HG02884 (cell line): ENCODE results near the gene ZAP70.

ENCODE experiments used
- ATAC-seq: cut with Tn5 transposase; IDR thresholded peaks from one replicate; pipeline ENCODE4 v1.9.1; 2021; ENCODE audit warnings: mild to moderate bottlenecking, moderate library complexity; ENCODE audit not compliant: unreplicated experiment

ZAP70 gene

DNA sequence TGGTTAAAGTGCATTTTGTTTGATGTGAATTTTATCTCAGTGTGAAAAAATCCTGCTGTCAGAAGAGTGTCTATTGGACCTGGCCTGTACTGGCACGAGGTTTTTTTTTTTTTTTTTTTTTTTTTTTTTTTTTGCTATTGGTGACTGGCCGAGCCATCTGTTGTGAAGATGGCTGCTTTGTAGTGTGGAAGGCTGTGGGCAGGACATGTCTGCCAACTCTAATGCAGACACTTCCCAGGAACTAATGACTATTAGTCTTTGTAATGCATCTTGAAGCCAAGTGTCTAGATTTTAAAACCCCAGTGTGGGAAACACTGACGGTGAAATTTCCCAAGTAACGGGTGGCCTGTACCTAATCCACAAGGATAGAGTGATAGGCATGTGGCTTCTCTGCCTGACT is 34.3 kb downstream of the ZAP70 start:
- ATAC-seq = no peak

DNA sequence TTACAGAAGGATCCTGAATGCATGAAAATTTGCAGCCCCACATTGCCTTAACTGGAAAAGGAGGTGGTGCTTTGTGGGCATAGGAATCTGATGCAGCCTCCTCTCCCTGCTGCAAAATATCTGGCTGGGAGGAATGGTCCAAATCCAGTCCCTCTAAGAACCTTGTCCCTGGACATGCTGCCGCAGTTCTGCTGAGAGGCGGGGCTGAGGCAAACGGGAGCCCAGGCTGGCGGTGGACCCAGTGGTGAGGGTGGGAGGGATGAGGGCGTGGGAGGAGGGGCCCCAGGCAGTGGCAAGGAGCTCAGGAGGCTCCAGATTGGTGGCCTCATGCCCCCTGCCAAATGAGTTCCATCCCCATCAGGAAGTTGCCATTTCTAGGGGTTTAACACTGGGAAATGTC is 36.2 kb downstream of the ZAP70 start:
- ATAC-seq = no peak

DNA sequence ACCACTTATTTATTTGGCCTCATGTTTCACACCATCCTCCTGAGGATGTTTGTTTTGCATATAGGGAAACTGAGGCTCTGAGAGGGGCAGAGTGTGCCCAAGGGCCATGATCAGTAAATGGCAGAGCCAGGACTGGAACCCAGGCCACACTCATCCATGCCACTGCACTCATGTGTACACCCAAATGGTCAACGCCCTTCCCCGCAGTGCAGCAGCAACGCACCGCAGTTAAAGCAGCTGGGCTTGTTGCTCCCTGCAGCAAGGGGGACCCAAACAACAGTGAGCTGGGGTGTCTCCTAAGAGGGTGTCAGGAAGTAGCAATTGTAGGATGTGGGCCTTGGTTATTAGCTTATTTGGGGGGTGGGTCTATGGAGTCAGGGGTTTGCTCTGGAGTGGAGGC is 36.6 kb downstream of the ZAP70 start:
- no peak for ATAC-seq

DNA sequence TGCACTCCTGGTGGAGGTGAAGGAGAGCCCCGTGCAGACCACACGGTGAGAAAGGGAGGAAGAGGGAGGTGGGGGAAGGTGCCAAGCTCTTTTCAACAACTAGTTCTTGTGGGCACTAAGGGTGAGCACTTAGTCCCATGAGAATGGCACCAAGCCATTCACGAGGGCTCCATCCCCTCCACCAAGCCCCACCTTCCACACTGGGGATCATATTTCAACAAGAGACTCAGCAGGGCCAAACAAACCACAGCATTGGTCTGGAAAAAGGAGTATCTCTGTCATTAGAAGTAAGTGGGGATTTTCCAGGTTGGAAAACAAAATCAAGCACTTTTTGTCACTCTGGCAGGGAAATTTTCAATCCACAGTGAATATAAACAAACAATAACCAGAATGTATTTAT is 38.4 kb downstream of the ZAP70 start:
- ATAC-seq = no peak

DNA sequence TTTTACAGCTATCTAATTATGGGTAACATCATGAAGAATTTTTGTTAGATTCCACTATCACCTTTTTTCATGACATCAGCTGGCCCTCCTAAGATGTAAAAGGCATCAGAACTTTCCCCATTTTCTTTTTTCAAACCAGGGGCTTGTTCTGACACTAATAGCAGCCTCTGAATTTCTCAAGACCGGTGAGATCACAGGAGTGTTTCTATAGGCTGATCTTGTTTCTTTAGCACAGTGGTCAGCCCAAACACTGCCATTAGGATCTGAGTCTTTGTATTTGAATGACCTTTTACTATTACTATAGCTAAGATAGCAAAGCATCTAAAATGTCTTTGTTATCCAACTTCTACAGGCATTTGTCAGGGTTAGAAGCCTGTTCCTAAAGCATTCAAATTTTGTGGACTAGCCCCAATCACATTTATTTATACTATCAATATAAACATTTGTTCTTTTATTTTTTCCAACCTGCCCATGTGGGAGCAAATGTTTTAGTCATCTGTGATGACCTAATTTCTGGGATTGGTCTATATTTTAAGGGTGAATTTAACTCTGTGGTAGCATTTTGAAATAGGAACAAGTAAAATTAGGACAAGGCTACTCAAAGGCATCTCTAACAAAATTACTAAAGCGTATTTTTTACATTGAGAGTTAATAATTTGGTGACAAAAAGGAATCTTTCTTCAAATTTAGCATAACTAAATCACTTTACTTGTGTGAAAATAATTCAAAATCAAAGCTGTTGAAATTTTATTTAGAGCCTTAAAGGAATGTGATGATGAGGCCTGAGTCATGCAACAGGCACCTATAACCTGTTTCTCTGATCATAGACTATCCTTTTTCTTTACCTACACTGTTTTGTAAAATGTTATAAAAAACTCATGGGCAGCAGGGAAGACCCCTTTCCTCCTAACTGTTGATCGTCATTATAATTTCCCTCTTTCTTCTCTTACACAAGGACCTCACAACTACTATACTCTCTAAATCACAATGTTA is 39.3 kb downstream of the ZAP70 start:
- ATAC-seq = no peak

DNA sequence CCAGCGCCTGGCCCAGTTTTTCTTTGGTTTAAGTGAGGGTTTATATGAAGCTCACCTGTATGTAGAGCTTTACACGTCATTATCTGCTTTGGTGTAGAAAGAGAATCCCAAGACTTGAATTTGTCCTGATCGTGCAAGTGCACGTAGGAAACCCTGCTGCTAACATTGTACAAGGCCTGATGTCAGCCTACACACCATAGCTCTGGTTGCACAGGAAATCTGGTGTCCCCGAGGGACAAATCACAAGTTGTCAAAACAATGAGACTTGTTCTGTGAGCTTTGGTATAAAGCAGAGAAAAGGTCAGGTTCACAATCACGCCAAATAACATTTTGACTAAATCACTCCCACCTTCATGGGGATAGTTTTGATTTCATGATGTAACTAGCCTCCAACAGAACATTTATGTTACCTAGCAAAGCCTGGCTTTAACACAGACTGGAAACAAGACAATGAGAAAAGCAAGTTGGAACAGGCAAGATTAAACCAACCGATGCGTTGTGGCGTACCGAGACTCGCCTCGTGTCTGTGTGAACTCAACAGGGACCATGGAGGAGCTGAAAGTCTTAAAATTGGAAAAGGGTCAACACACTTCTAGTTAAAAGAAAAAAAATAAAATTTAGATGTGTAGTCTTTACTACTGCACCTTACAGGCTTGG is 41.4 kb downstream of the ZAP70 start:
- no peak for ATAC-seq

DNA sequence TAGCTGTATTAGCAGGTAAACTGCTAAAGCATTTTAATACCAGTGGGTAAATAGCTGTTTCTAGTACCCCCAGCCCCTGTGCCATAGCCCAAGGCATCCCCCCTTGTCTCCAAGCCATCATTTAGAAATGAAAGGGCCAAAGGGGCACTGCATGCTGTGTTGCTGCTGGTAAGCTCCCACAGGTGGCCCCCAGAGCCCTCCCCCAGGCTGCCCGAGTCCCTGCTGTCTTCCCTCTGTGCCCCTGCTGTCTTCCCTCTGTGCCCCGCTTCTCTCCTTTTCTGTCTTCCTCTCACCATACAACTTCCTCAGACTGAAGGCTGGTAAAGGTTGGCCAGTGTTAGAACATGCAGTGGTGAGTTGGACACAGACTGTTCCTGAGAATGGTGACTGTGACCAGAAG is 42.1 kb downstream of the ZAP70 start:
- no peak for ATAC-seq

DNA sequence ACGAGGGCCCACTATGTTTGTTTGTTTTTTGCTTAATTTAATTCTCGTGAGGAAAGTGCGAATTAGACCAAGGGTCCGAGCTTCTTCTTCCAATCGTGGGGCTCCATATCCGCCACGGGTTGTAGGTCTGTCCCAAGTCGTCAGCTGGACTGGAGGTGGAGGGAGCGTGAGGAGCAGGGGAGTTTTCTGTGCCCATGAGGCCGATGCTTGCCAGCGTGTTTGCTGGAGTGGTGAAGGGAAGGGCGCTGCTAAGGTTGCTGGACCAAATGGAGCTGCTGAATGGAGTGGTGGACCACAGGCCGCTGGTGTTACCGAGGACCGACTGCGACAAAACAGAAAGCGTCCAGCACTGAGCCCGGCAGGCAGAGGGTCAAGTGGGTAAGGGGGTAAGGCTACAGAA is 43.7 kb downstream of the ZAP70 start:
- no peak for ATAC-seq

DNA sequence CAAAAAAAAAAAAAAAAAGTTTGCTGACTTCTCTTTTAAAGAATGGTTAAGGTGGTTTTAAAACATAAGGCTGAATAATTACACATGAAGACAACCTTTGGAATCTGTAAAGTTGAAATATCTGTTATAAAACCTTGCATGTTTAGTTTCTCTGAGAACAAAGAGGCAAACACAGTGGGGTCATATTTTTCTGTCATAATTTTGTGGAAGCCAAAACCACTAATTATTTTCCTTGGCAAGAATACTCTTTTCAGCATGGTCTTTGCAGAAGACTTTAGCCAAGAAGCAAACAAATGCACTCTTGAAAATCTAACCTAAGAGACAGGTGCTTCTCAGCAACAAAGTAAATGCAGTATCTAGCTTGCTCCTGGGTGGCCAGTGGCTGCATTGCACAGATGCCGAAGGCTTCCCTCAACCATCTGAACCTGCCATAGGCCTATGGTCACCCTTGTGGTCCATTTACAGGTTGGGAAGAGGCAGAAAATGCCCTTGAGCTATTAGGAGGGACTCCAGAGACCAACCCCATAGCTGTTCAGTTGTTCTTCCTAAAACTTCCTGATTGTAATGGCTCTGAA is 44.8 kb downstream of the ZAP70 start:
- ATAC-seq = no peak

DNA sequence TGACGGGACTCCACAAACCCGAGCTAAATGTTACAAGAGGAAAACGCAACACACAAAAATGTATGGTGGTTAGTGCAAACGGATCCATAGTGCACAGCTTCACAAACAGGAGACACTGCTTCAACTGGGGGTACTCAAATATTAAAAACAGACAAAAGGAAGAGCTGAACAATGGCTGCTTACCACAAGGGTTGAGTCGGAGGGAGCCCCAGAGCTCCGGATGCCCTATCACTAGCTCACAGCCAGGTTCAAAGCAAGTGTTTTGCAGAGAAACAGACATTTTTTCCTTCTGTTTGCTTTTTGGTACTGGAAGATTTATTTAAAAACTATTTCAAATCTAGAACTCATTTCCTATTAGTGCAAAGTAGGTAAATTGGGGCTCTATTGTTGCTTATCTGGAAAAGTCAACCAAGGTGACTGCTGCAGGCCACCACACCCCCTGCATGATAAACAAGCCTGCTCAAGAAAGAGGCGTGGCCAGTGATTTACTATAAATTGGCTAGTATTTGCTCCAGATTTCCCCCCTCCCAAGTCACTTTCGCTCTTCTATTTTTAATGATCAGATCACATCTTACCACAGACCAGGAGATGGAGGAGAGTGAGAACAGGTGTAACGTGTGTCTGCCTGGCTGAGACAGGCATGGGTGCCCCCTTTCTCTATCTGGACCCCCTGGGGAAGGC is 46.5 kb downstream of the ZAP70 start:
- ATAC-seq = no peak

DNA sequence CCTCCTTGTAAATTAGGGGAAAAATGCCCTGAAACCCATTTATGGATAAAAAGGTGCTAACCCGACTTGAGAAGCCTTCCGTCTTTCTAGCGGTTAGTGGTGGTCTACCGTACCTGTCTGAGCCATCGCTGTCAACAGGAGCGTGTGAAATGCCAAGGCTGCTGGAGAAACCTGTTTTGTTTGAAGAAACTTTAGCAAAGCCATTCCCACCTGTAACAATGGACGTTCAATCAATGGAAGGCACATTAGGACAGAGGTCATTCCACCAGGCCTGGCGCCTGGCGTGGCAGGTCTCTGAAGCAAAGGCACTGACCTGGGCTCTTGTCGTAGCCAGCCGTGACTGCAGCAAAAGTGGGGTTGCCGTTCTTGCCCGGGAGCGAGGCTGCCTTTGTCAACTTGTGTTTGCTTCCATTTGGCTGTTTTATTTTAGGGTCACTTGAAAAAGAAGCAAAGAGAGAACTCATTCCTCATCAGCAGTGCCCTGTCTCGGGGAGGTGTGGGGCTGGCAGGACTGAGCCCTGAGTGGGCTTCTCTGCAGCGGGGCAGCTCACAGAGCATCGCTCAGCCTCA is 47.2 kb downstream of the ZAP70 start:
- ATAC-seq = no peak

DNA sequence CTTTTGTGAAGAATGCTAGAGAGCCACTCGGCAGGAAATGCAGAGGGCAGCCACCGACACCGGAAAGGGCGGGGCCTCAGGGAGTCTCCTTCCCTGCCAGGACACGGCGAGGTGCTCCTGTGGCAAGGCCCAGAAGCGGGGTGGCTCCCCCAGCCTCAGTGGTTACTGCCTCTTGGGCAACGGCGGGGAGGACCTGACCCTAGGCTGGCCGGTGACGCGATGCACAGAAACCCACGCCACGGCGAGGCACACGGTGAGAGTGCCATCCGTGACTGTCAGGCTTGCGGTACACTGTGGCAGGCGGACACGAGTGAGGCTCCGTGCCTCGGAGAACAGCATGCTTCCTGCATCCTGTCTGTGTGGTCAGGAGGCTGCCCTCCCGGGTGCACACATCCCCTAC is 47.8 kb downstream of the ZAP70 start:
- no peak for ATAC-seq

DNA sequence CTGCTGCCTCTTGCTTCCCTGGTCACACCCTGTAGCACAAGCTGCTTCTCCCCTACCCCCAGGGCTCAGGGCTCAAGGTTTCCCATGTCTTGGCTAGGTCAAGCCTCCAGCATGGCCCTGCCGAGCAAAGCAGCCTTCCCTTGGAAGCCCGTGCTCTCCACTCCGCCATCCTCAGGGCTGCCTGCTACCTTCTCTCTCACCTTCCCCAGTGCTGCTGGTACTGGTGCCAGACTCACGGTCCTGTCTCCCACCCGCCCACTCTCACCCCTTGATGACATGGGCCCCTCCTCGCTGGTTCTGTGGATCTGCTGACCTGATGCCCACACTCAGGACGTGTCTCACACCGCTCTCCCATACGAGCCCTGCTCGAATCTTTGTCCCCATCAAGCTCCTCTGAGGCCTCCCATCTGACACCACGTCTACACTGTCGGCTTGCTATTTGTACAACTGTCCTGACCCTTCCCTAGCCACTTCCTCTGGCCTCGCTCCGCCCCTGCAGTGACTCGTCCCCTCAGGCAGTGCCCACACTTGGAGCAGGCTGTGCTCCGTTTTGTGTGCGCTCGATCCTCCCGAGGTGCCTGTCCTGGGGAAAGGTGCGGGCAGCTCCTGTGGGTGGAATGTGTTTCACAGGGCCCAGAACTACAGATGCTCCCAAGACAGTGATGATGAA is 49.9 kb downstream of the ZAP70 start:
- ATAC-seq = no peak

DNA sequence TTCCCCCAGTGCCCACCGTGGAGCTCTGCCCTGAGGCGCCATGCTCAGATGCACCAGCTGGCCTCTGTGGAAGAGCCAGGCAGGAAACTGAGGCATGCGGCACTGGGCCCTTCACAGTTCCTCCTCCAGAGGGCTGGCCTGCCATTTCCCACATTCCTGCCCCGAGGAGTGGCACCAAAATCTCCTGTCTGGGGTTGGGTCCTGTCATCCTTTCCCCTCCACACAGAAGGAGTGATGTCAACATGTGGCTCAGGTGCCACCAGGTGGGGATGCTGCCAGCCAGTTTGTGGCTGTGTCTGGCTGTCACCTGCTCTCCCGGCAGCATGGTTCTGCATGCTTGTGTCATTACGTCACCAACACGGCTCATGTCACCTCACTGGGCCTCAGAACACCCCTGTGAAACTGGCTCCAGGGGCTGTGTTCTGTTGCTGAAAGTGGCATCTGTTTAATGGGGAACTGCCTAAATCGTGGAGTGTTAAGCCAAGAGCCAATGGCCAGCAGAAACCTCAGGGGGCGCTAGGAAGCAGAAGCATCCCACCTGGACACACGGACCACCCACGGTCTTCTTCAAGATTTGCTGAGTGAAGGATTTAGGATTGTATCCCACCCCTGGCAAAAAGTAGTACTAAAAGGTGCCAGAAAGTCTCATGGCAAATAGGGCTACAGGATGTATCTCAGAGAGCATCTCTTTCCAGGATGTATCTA is 51.3 kb downstream of the ZAP70 start:
- no peak for ATAC-seq

DNA sequence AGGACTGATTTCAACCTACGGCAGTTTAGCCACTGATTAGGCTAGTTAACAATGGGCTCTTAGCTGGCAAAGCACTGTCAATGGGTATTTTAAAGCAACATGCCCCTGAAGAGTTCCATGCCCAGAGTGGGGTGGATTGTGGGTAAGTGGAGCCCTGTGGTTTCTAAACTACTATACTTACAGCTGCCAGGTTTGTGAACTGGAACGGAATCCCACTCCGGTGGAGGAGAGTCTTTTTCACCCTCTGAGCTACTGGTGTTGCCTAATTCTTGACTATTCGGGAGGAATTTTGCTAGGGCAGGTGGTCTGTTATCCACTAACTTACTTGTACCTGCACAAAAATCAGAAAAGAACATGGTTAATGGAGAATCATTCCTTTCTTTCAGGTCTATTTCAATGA is 52.6 kb downstream of the ZAP70 start:
- ATAC-seq = no peak

DNA sequence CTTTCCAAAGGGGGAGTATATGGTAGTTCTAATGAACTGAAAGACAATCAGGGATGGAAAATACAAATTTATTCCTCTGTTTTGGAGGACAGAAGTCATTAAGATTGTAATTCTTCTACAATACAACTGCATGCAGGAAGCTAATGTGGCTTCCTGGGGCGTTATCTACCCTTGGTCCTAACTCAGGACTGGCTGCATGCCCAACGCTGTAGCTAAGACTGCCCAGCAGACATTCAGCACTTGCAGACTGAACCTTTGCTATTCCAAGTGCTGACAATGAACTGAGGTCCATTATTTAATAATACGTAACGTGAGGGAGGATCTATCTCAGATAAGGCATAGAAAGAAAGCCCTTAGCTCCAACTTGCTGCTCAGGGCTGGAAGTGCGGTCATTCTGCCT is 53.2 kb downstream of the ZAP70 start:
- ATAC-seq = no peak

DNA sequence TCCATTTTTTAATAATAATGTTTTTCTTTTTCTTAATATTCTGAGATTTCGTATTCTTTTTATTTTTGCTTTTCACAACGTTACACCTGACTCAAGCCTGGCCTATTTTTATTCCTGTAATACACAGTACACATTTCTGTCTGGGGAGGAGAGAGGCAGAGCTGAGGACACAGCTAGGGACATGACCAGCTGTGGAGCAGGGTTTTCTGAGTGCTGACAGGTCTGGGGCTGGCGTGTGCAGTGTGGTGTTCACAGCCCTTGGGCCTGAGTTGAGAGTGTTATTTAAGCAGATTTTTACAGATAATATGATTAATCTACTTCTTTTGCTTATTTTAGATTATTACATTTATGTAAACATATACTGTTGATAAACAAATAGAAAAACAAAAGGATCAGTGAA is 55.9 kb downstream of the ZAP70 start:
- no peak for ATAC-seq

DNA sequence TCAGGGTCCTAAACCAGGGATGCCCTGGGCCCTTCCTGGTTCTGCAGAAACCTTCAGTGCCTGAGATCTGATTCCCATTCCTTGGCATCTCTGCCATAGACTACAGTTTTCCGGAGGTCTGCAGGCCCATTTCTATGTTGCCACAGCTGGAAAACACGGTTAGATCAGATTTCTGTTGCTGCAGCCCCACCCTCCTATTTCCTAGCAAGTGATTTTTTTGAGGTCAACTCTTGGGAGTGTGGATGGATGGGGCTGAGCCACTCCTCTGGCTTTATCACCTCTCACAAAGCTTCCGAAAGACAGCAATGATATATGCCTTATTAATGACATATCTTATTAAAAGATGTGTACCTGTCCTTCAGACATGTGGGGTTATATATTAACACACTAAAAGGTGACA is 56.3 kb downstream of the ZAP70 start:
- ATAC-seq = no peak

DNA sequence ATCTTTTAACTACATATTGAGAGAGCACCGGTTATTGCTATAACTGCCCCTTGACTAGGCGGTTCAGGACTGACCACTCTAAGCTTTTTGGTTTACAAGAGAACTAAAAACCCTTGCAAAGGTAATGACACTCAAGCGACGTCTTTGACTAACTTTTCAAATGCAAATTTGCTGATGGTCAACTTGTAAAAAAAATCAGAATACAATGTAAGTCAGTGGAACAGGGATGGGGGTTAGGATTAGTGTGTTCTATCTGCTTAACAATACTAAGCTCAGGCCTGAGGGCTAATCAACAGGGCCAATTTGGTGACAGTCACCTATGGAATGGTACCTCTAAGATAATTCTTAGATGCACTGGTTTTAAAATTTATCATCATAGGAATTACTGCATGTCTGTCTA is 57.1 kb downstream of the ZAP70 start:
- ATAC-seq = no peak

DNA sequence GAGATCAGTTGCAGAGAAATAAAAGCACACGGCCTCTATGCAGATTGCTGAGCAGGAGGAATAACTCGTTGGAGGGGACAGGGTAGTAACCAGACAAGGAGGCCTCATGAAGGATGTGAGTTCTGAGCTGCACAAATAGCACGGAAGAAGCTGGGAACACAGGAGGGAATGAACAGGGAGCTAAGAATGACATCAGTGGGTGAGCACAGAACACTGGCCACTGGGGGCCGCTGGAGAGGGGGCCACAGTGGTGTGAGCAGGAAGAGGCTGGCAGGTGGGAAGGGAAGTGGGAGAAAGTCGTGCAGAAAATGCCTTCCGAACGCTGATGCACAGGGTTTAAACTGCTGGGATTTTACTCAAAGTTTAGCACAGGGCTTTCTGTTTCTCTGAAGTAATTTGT is 61.0 kb downstream of the ZAP70 start:
- ATAC-seq = no peak
